H9 (cell line): ENCODE data around the gene UNC79. TPM values are rescaled to one million over a fixed set of nuclear protein-coding genes. Genes with fewer than 3 reads are reported as not detected.
A peak's percentile ranks its signal among the peaks of the same experiment; 100 is the strongest.

ENCODE experiments used
- DNase-seq: peaks from one replicate; pipeline ENCODE4 v3.0.0-alpha.2; 2017
- H2AFZ ChIP-seq: one replicate; pipeline ENCODE4 v1.6.1; 2013; ENCODE audit warnings: mild to moderate bottlenecking, low read length, control low read depth, moderate library complexity
- H2AK5ac ChIP-seq: 2 replicates; pipeline ENCODE4 v1.6.1; 2013; ENCODE audit warnings: low read length, control low read depth, mixed read lengths; ENCODE audit not compliant: insufficient read length
- H2BK120ac ChIP-seq: one replicate; pipeline ENCODE4 v1.6.1; 2013; ENCODE audit warnings: low read depth, mild to moderate bottlenecking, low read length, control low read depth, inconsistent platforms; ENCODE audit not compliant: poor library complexity, severe bottlenecking
- H2BK12ac ChIP-seq: 2 replicates; pipeline ENCODE4 v1.6.1; 2013; ENCODE audit warnings: low read length, control low read depth, mixed read lengths, low read depth; ENCODE audit not compliant: insufficient read length
- H2BK15ac ChIP-seq: 2 replicates; pipeline ENCODE4 v1.6.1; 2013; ENCODE audit warnings: low read depth, low read length, control low read depth
- H2BK20ac ChIP-seq: one replicate; pipeline ENCODE4 v1.6.1; 2013; ENCODE audit warnings: low read depth, mild to moderate bottlenecking, low read length, control low read depth, inconsistent platforms; ENCODE audit not compliant: poor library complexity, severe bottlenecking
- H2BK5ac ChIP-seq: 2 replicates; pipeline ENCODE4 v1.6.1; 2013; ENCODE audit warnings: low read length, control low read depth, mixed read lengths; ENCODE audit not compliant: insufficient read length
- H3K14ac ChIP-seq: 2 replicates; pipeline ENCODE4 v1.6.1; 2013; ENCODE audit warnings: low read length, control low read depth; ENCODE audit not compliant: insufficient read depth
- H3K18ac ChIP-seq: 2 replicates; pipeline ENCODE4 v1.6.1; 2013; ENCODE audit warnings: low read depth, mild to moderate bottlenecking, mixed read lengths, low read length, control low read depth; ENCODE audit not compliant: insufficient read length
- H3K23ac ChIP-seq: 2 replicates; pipeline ENCODE4 v1.6.1; 2013; ENCODE audit warnings: low read length, control low read depth, mixed read lengths, low read depth; ENCODE audit not compliant: insufficient read length
- H3K23me2 ChIP-seq: 2 replicates; pipeline ENCODE4 v1.6.1; 2013; ENCODE audit warnings: low read depth, mild to moderate bottlenecking, mixed read lengths, low read length, control low read depth; ENCODE audit not compliant: insufficient read length, poor library complexity, severe bottlenecking
- H3K27ac ChIP-seq: 2 replicates; pipeline ENCODE4 v1.5.1; 2013; ENCODE audit warnings: low read length, control low read depth, mixed read lengths, low read depth; ENCODE audit not compliant: insufficient read length
- H3K27me3 ChIP-seq: 2 replicates; pipeline ENCODE4 v1.6.1; 2013; ENCODE audit warnings: low read length, control low read depth, inconsistent platforms; ENCODE audit not compliant: insufficient read depth
- H3K4ac ChIP-seq: 2 replicates; pipeline ENCODE4 v1.6.1; 2013; ENCODE audit warnings: low read depth, mild to moderate bottlenecking, control low read depth, inconsistent platforms, low read length, moderate library complexity
- H3K4me1 ChIP-seq: 2 replicates; pipeline ENCODE4 v1.6.1; 2013; ENCODE audit warnings: low read length, control low read depth, inconsistent platforms; ENCODE audit not compliant: insufficient read depth
- H3K4me2 ChIP-seq: 2 replicates; pipeline ENCODE4 v1.6.1; 2013; ENCODE audit warnings: low read length, control low read depth, mixed read lengths; ENCODE audit not compliant: insufficient read length, insufficient read depth
- H3K56ac ChIP-seq: 2 replicates; pipeline ENCODE4 v1.6.1; 2013; ENCODE audit warnings: low read depth, mild to moderate bottlenecking, mixed read lengths, low read length, control low read depth; ENCODE audit not compliant: insufficient read length
- H3K79me1 ChIP-seq: 2 replicates; pipeline ENCODE4 v1.6.1; 2013; ENCODE audit warnings: low read depth, mild to moderate bottlenecking, moderate library complexity, low read length, control low read depth, inconsistent platforms; ENCODE audit not compliant: insufficient read depth, poor library complexity, severe bottlenecking
- H3K79me2 ChIP-seq: 2 replicates; pipeline ENCODE4 v1.6.1; 2013; ENCODE audit warnings: low read length, control low read depth, inconsistent platforms; ENCODE audit not compliant: insufficient read depth
- H3K9ac ChIP-seq: 2 replicates; pipeline ENCODE4 v1.6.1; 2013; ENCODE audit warnings: low read length, control low read depth, mixed read lengths; ENCODE audit not compliant: insufficient read length; ENCODE audit errors: extremely low read depth
- H3K9me3 ChIP-seq: one replicate; pipeline ENCODE4 v1.6.1; 2013; ENCODE audit warnings: low read depth, low read length, inconsistent platforms; ENCODE audit not compliant: control insufficient read depth
- H3T11ph ChIP-seq: one replicate; pipeline ENCODE4 v1.6.1; 2013; ENCODE audit warnings: mild to moderate bottlenecking, low read length, control low read depth, inconsistent platforms
- H4K20me1 ChIP-seq: one replicate; pipeline ENCODE4 v1.6.1; 2013; ENCODE audit not compliant: control insufficient read depth, insufficient read length, insufficient read depth
- H4K5ac ChIP-seq: 2 replicates; pipeline ENCODE4 v1.6.1; 2013; ENCODE audit warnings: low read depth, mild to moderate bottlenecking, mixed read lengths, low read length, control low read depth; ENCODE audit not compliant: insufficient read length
- H4K8ac ChIP-seq: replicated peaks from 2 replicates; pipeline ENCODE4 v1.6.1; 2013; ENCODE audit warnings: low read length, control low read depth, mixed read lengths, low read depth; ENCODE audit not compliant: insufficient read length
- H4K91ac ChIP-seq: 2 replicates; pipeline ENCODE4 v1.6.1; 2013; ENCODE audit warnings: low read depth, mild to moderate bottlenecking, moderate library complexity, mixed read lengths, low read length, control low read depth; ENCODE audit not compliant: insufficient read length
- H3K27ac Mint-ChIP-seq, 3 experiments: 2 replicates in 2 of 3; 3 replicates in 1 of 3; pipeline ENCODE4 v1.8.0; 2020 to 2021; ENCODE audit warnings: mixed read lengths in 3 of 3, mild to moderate bottlenecking in 1 of 3, moderate library complexity in 1 of 3
- H3K27me3 Mint-ChIP-seq: 2 replicates; pipeline ENCODE4 v1.8.0; 2021; ENCODE audit warnings: low read depth, mild to moderate bottlenecking, moderate library complexity, mixed read lengths
- H3K36me3 Mint-ChIP-seq, 3 experiments: 2 replicates in 2 of 3; 3 replicates in 1 of 3; pipeline ENCODE4 v1.8.0; 2020 to 2021; ENCODE audit warnings: low read depth in 3 of 3, mixed read lengths in 3 of 3; ENCODE audit not compliant: insufficient read depth in 1 of 3
- H3K4me1 Mint-ChIP-seq, 2 experiments: 2 replicates each; pipeline ENCODE4 v1.8.0; 2020; ENCODE audit warnings: mixed read lengths in 2 of 2
- H3K4me3 Mint-ChIP-seq, 2 experiments: 2 replicates in 1 of 2; 3 replicates in 1 of 2; pipeline ENCODE4 v1.8.0; 2020 to 2021; ENCODE audit warnings: mild to moderate bottlenecking in 2 of 2, mixed read lengths in 2 of 2, moderate library complexity in 1 of 2
- H3K9me3 Mint-ChIP-seq, 2 experiments: 2 replicates in 1 of 2; 3 replicates in 1 of 2; pipeline ENCODE4 v1.8.0; 2020; ENCODE audit warnings: mild to moderate bottlenecking in 2 of 2, mixed read lengths in 2 of 2, moderate library complexity in 1 of 2
- CTCF ChIP-seq: fragments of 200-600 bp; sonication (generic); conservative IDR thresholded peaks from 3 replicates; pipeline ENCODE4 v1.8.0; 2021; ENCODE audit warnings: antibody characterized with exemption, mild to moderate bottlenecking
- WGBS: extraction: QIAGEN DNeasy Blood & Tissue Kit; methylation state at CpG from one replicate; pipeline ENCODE4 v1.1.7; 2013; ENCODE audit warnings: missing lambda C conversion rate, low lambda C conversion rate, mixed read lengths; ENCODE audit not compliant: insufficient read length; ENCODE audit errors: extremely low coverage; 5-methylcytosine and 5-hydroxymethylcytosine counted together
- total RNA-seq: library from RNA; stranded (reverse); gene quantifications from 2 replicates; pipeline ENCODE4 v1.2.1, GENCODE V29; 2021

The UNC79 gene
- total RNA-seq, 1 experiment from 2014 or later = 3.0 TPM

- Histone ChIP-seq H3K4ac (no peak overlapping the region), H3K9ac (no peak overlapping the region), H3K14ac (no peak overlapping the region), H4K91ac (no peak overlapping the region), H3K18ac (no peak overlapping the region), H3K56ac (no peak overlapping the region), H2AK5ac (no peak overlapping the region), H2BK5ac (no peak overlapping the region), H2BK15ac (no peak overlapping the region), H3K79me1 (no peaks in the 10 kb centered on the region), H4K8ac (no peak overlapping the region), H3K79me2 (no peaks in the 10 kb centered on the region), H4K20me1 (no peaks in the 10 kb centered on the region), H3K27ac (no peak overlapping the region), H3K27me3 (peaks cover 2% of the 10 kb centered on the region; the same call in 1 of the 2 replicates), H2BK120ac (no peak overlapping the region), H2AFZ (no peak overlapping the region), H4K5ac (no peak overlapping the region), H2BK12ac (no peak overlapping the region), H3K4me1 (peaks cover 3% of the 10 kb centered on the region; the same call in 1 of the 2 replicates), H3T11ph (no peak overlapping the region), H3K23me2 (peaks cover 13% of the 10 kb centered on the region), H3K23ac (no peak overlapping the region), H3K4me2 (peak overlapping the region; percentile 61), H2BK20ac (no peak overlapping the region), H3K9me3 (no peaks in the 10 kb centered on the region)
- TF ChIP-seq CTCF = no peak
- peaks cover 11% of the 10 kb centered on the region for H3K27me3 Mint-ChIP-seq
- H3K4me1 Mint-ChIP-seq = peaks cover 10 to 18% of the 10 kb centered on the region in 2 experiments
- WGBS = no CpG with 5 or more reads among the region's 27 CpGs
- H3K27ac Mint-ChIP-seq = peak overlapping the region in 1 of 3 experiments; percentile 45; a peak in 1 of 7 replicates
- peaks cover 3 to 9% (median 5%) of the 10 kb centered on the region in 3 experiments; a peak in 5 of 7 replicates for H3K36me3 Mint-ChIP-seq
- peaks cover 8% of the 10 kb centered on the region in 2 experiments for H3K9me3 Mint-ChIP-seq
- DNase-seq = peak; percentile 61
- peak overlapping the region; percentile 91 to 94 for H3K4me3 Mint-ChIP-seq
Observed at GRCh38 chr14:93431036-93431670, 414 bp downstream of the UNC79 start.
